Stimulated activated CD8-positive, alpha-beta memory T cell treated with anti-CD3 and anti-CD28 coated beads, Interleukin-15, amount 100 ng/mL, for 4 hours (primary cell): ENCODE data around the gene CACNA2D2.

Experiments used
- DNase-seq, 2 donors: peaks; one replicate each; pipeline ENCODE4 v3.0.0-alpha.2; 2020; ENCODE audit warnings: low read depth in 2 of 2

CACNA2D2 gene

DNA sequence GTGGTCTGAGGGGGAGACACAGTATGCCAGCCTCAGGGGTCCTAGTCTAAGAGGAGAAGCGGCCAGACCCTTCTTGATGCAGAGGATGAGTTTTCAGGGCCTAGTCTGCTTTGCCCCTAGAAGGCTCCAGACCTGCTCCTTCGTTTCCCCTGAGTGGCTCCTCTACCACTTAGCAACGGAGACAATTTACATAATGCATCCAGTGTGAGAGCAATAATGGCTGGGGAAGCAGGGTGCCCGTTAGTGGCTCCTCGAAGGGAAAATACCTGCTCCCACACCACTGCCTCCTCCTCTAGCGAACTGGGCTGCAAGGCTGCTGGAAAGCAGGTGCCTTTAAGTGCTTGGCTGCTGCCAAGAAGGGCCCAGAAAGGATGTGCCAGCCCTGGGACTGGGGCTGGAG is 38.9 kb downstream of the CACNA2D2 start:
- DNase-seq = no peak

DNA sequence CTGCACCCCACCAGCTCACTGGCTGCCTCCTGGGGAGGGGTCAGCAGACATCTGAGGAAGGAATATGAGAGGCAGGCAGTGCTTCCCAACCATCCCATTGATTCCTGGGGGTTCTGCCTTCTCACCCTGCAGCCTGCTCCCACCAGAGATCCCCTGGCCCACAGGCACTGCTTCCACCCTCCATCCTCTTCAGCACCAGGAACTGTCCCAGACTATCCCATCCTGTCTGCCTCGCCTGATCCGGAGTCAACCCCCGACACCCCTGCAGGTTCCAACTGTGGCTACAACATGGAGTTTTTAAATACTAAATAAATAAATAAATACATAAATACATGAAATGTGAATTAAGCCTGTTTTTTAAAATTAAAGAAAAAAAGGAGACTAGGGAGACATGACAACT is 43.6 kb downstream of the CACNA2D2 start:
- DNase-seq = no peak

DNA sequence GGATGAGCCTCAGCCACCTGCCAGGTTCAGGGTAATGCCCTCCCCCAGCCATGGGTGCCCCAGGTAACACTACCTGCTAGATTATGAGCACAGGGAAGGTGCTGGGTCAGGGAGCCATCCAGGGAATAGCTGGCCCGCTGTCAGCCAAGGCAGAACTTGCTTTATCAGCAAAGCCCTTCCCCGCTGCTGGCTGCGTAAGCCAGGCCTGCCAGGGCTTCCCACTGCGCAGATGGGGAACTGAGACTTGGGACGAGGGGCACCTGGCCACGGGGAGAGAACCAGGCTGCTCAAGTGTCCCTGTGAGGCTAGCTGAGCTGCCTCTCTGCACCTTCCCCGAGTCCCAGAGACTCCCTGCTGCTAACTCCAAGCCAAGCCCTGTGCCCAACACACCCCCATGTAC is 45.4 kb downstream of the CACNA2D2 start:
- no peak for DNase-seq

- DNase-seq = no peak
These were observed 48.0 kb downstream of the CACNA2D2 start for GRCh38 chr3:50455161-50456018.

DNA sequence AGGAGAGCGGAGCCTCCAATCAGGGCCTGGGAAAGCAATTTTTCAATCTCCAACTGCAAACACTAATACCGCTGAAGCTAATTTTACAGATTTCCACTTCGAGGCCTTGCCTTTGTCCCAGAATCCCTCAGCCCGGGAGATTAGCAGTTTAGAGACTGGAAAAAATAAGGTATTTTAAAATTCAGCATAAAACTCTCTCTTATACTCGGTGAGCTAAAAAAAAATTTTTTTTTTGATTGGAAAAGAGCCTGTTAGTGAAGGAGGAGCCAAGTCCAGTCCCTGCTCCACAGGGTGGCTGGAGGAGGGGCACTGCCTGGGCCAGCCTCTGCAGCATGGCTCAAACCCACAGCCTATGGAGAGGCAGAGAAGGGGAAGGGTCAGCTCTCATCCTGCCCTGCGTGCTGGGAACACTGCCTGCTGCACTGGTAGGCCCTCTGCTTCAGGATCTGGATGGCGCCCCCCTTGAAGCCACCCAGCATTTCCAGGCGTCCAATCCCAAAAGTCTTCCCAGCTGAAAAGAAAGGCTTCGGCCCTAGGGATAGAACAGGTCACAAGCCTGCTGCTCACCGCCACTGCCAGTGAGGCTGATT is 48.9 kb downstream of the CACNA2D2 start:
- DNase-seq = no peak

DNA sequence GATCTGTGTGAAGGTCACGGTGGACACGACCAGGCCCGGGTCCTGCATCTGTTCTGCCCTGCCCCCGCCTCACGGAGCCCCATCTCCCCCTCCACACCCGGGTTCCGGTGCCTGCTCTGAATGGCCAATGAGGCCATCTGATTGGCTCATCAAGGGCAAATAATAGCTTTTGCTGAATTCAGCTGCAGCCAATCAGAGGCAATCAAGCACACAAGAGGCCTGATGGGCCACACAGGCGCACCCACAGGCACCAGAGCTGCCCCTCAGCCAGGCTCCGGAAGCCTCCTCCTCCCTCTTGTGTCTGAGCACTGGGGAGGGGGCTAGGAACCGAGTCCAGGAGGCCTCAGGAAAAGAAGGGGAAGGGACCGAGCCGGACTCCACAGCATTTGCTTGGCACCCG is 49.5 kb downstream of the CACNA2D2 start:
- DNase-seq = no peak

DNA sequence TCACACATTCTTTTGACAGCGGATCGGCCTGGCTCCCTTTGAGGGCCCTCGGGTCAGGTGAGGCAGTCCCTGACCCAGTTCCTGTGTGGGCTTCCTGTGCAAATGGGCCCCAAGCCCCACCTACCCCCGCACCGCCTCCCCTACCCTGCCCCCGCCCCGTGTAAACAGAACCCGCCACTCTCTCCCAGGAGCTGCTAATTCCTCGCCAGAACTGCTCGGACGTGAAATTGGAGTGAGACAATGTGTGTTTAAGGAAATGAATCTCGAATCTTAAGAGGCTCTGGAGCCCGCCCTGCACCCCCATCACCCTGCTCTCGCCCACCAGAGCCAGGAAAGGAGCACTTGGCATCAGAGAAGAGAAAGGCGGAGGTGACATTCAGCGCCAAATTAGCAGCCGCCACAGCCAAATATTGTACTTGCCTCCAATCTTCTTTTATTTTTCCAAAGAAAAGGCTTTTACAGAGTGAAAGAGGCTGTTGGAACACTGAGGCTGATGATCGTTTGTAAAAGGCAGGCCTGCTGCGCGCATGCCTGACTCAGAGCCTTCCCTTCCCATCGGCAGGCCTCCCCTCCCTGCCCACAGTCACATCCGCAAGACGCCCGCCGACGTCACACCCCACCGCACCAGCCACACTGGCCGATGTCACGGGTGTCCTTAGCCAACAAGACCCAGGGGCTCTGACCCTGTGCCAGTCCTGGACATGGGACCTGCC is 53.1 kb downstream of the CACNA2D2 start:
- DNase-seq = peak; percentile 38 to 56

- DNase-seq = no peak
These were observed 54.5 kb downstream of the CACNA2D2 start for GRCh38 chr3:50448752-50449539.

- no peak for DNase-seq
These were observed 56.1 kb downstream of the CACNA2D2 start for GRCh38 chr3:50447290-50447840.

GRCh38 chr3:50445919-50446318 is 57.5 kb downstream of the CACNA2D2 start:
- no peak for DNase-seq

DNA sequence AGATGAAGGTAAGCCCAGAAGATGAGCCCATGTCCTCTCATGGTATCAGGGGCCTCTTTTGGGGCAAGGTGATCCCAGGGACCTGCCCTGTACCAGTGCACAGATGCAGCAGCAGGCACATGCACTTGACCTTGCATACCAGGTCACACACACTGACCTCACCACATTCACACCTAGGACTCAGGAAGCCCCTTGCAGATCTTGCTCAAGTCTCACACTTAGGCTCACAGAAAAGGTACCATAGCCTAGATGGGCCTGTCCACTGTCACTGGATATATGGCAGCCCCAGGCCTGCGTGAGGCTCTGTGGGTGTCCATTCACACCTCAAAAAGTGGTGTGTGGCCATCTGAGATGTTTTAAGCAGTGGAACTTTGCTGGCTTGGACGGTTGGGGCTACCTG is 58.7 kb downstream of the CACNA2D2 start:
- no peak for DNase-seq

DNA sequence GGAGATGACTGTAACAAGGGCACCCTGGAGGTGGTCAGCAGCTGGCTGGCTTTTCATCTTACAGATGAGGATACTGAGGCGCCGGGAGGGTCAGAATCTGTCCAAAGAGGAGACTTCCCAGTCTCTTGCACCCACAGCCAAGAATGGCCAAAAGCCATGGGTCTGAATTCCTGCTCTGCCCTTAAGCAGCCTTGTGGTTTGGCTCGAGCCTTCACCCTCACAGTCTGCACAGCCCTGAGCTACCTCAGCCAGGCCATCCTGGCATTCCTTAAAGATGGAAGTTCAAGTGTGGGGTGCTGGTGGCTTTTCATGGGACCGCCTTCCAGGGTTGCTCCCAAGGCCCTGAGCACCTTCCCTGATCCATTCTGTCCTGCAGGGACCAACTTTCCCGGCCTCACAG is 59.2 kb downstream of the CACNA2D2 start:
- DNase-seq = no peak

DNA sequence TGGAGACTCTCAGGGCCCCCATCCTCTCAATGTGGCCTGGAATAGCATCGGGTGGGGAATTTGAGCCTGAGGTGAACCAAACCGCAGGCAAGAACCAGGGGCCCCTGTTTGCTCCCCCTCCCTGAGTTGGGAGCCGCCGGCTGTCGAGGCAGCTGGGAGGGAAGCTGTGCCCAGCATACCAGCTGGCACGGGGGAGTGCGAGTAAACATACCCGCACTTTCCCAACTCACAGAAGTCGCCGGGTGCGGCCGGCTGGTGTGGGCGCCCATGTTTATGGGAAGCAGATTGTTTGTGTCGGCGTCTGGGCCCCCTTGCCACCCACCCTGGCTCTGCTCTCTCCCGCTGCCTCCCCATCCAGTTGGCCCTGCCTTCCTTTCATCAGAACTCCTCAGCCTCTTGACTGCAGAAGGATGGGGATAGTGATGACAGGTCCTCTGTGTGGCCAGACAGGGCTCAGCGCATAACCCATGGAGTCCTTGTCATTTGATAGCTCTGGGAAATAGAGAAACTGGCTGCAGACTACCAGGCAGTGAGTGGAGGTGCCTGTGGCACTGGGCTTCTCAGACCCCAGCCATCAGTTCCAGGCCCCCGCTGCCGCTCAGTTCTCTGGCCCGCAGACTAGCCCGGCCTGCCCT is 60.4 kb downstream of the CACNA2D2 start:
- DNase-seq = no peak

DNA sequence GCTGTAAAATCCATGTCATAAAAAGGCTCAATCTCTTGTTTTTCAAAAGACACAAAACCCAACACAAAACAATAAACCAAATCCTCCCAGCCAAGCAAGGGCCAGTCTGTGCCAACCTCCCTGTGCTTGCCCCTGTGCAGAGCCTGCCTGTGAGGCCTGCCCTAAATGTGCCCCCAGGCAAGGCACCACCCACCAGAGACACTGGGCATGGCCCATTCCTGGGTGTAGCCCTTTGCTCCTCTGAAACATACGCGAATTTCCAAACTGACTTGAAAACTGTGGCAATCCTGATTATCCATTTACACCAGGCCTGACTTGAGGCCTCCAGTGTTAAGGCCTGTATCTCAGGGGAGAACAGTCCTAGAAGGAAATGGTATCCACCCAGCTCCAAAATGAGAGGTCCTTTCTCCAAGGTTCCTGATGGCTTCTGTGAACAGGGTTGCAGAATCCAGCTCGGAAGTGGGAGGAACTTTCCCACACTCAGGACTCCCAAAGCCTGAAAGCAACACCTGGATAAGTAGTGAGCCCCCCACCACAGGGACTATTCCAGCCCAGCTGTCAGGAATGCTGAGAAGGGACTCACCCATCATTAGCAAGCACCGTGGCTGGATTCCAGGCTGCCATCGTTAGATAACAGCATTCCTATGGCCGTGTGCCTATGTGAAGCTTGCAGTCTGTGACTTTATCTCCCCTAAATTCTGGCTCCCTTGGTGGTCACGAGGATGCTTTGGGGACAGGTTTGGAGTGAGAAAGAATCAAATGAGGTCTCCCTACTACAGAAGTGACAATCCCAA is 61.8 kb downstream of the CACNA2D2 start:
- no peak for DNase-seq

- peak; percentile 42 to 43 for DNase-seq
These were observed 67.2 kb downstream of the CACNA2D2 start for GRCh38 chr3:50436114-50436674.

DNA sequence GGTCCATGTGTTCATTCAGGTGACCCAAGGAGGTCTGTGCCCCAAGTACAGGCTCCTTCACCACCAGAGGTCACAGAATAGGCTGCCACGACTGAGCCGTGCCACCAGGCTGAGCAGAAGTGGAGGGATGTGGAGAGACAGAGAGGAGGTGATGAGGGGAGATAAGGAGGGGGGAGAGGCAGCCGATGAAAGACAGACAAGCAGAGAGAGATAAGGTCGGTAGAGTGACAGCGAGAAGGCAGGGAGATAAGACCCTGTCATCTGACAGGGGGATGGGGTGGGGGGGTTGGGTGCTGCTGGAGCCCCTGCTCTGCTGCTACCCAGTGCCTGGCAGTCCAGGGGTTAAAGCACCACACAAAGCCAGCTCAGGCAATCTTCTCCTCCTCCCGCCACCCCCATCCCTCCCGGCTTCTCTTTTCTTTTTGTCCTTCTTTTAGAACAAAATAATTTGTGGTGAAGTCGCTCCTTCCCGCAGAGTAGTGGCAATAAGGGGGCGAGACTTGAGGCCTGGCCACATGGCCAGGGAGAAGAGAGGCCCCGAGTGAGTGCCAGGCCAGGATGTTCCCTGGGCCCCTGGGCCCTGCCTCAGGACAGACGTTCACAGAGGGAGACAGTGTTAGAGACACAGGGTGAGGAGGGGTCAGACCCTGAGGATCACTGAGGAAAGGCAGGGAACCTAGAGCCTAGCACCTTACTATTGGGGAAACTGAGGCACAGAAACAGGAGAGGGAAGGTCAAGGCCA is 67.9 kb downstream of the CACNA2D2 start:
- DNase-seq = no peak

- no peak for DNase-seq
These were observed 69.5 kb downstream of the CACNA2D2 start for GRCh38 chr3:50433954-50434353.

DNA sequence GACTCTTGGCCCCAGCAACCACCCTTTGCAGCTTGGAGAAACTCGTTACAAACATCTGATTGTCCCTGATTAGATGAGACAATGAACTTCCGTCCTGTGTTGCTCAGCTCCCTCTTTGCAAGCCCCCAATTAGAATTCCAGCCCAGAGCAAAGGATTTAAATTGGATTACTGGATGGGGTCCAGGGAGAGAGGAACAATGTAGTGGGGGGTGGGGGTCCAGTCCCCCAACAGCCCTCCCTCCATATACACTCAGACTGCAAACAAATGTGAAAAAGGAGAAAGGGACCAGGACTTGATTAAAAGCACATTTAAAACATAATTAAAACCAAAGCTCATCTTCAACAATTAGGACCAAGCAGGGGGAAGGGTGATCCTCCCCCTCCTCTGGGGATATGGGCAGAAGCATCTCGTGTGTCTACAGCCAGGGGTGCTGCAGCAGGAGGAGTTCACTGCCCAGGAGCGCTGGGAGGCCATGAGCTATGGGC is 72.4 kb downstream of the CACNA2D2 start:
- no peak for DNase-seq

GRCh38 chr3:50430191-50430590 is 73.2 kb downstream of the CACNA2D2 start:
- DNase-seq = no peak
